GM12878 (cell line): Measurements from ENCODE around the gene RAB30. TPM values are rescaled to one million over a fixed set of nuclear protein-coding genes. Genes with fewer than 3 reads are reported as not detected.

Experiments used
- BCL11A ChIP-seq: IDR thresholded peaks from 2 replicates; pipeline ENCODE4 v1.6.1; 2011; ENCODE audit warnings: low read depth, low read length
- BHLHE40 ChIP-seq, 2 experiments: fragments of 450-650 bp in 1 of 2; IDR thresholded peaks; 2 replicates each; pipeline ENCODE4 v1.6.1; 2011 to 2017; ENCODE audit warnings: low read depth in 2 of 2, borderline replicate concordance in 1 of 2, improper control_type of control experiment in 1 of 2, low read length in 1 of 2, mild to moderate bottlenecking in 1 of 2
- CHD2 ChIP-seq: IDR thresholded peaks from 2 replicates; pipeline ENCODE4 v1.6.1; 2011; ENCODE audit warnings: low read depth, low read length, improper control_type of control experiment, borderline replicate concordance
- FOXM1 ChIP-seq: IDR thresholded peaks from 2 replicates; pipeline ENCODE4 v1.6.1; 2012; ENCODE audit warnings: low read depth, mild to moderate bottlenecking, inconsistent platforms, low read length, moderate library complexity
- IKZF2 ChIP-seq, 2 experiments: fragments of 450-650 bp; IDR thresholded peaks; 2 replicates each; pipeline ENCODE4 v1.6.1; 2017; ENCODE audit warnings: mild to moderate bottlenecking in 2 of 2, moderate library complexity in 2 of 2
- JUNB ChIP-seq: IDR thresholded peaks from 2 replicates; pipeline ENCODE4 v1.6.1; 2016; ENCODE audit warnings: antibody characterized with exemption, mild to moderate bottlenecking
- JUND ChIP-seq: IDR thresholded peaks from 2 replicates; pipeline ENCODE4 v1.6.1; 2012; ENCODE audit warnings: low read depth, mild to moderate bottlenecking, low read length, improper control_type of control experiment, moderate library complexity
- MLLT1 ChIP-seq: fragments of 450-650 bp; IDR thresholded peaks from 2 replicates; pipeline ENCODE4 v1.6.1; 2016; ENCODE audit warnings: mild to moderate bottlenecking
- MTA3 ChIP-seq: IDR thresholded peaks from 2 replicates; pipeline ENCODE4 v1.6.1; 2012; ENCODE audit warnings: low read length, inconsistent platforms, borderline replicate concordance
- RUNX3 ChIP-seq: IDR thresholded peaks from 2 replicates; pipeline ENCODE4 v1.6.1; 2012; ENCODE audit warnings: low read length, inconsistent platforms
- SUPT20H ChIP-seq: IDR thresholded peaks from 2 replicates; pipeline ENCODE4 v1.6.1; 2011; ENCODE audit warnings: low read depth, mild to moderate bottlenecking, low read length, moderate library complexity, borderline replicate concordance; ENCODE audit not compliant: control insufficient read depth
- ZBTB33 ChIP-seq: fragments of 450-650 bp; IDR thresholded peaks from 2 replicates; pipeline ENCODE4 v1.6.1; 2017; ENCODE audit warnings: mild to moderate bottlenecking
- ZNF24 ChIP-seq: fragments of 450-650 bp; IDR thresholded peaks from 2 replicates; pipeline ENCODE4 v1.6.1; 2017; ENCODE audit warnings: antibody characterized with exemption, mild to moderate bottlenecking
- polyA plus RNA-seq, 11 experiments: library from polyadenylated mRNA; depleted of rRNA in 4 of 11; unstranded in 6 of 11; stranded (reverse) in 5 of 11; fragments of >200 nt; fragmentation: Nextera tagmentation in 4 of 11; fragmentation: Illumina TruSeq in 1 of 11; extraction: Ambion mirVana in 4 of 11; extraction: Trizol in 1 of 11; gene quantifications; 1 replicate in 1 of 11; 2 replicates in 10 of 11; pipeline versions ENCODE4 v1.2.1 to v1.2.3, GENCODE V29; 2011 to 2016; ENCODE audit warnings: inconsistent platforms in 2 of 11, missing spikeins in 2 of 11, low read depth in 1 of 11
- total RNA-seq, 4 experiments: library from RNA; depleted of rRNA in 3 of 4; stranded (reverse); fragments of >200 nt in 3 of 4; fragmentation: Illumina TruSeq in 1 of 4; extraction: Trizol in 1 of 4; gene quantifications; 2 replicates each; pipeline versions ENCODE4 v1.2.1 to v1.2.3, GENCODE V29; 2013 to 2021
- TF ChIP-seq, protein P1 (sequence below): fragments of 450-650 bp; IDR thresholded peaks from 2 replicates; pipeline ENCODE4 v1.6.1; 2017; ENCODE audit warnings: antibody characterized with exemption, mild to moderate bottlenecking, moderate library complexity
- TF ChIP-seq, protein P2 (sequence below): fragments of 450-650 bp; formaldehyde crosslinking; IDR thresholded peaks from 2 replicates; pipeline ENCODE4 v1.5.0; 2022; ENCODE audit warnings: mild to moderate bottlenecking, missing genetic modification characterization
- TF ChIP-seq, protein P3 (sequence below): IDR thresholded peaks from 2 replicates; pipeline ENCODE4 v1.6.1; 2011; ENCODE audit warnings: low read depth, mild to moderate bottlenecking, low read length, moderate library complexity, borderline replicate concordance; ENCODE audit errors: extremely low read depth

RAB30 gene
- total and polyA plus RNA-seq, 10 of the 15 experiments (the other 5 are each of a cell fraction or from before 2014, with no cell fraction given), result 9.8 to 26.7 (median 19.2) TPM

DNA sequence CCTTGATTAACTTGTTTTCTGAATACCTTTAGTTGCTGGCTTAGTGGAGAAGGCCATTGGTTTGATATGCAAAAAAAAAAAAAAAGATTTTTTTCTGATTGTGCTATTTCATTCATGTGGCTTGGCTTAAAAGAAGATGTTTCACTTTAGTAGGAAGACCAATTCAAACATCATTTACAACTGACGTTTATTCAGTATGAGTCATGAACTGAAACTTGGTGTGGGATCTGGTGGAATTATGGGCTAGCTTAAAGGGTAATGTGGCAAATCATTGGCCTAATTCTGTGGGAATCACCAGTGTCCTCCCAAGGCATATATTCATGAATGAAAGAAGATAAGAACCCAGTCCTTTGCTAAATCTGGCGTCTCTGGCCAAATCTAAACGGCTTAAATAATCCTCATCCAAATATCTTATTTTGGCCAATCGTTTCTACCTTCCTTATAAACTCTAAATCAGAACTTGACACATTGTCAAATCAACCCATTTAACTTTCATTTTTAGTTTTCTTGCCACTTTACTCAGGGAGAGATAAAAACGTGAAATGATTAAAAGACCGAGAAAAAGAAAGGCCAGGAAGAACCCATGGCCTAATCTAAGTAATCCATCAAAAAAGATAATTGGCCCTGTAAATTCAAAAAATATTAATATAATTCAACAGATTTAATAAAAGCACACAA lies 93.1 kb downstream of the RAB30 start (continued):
- TF ChIP-seq, protein P1, sequence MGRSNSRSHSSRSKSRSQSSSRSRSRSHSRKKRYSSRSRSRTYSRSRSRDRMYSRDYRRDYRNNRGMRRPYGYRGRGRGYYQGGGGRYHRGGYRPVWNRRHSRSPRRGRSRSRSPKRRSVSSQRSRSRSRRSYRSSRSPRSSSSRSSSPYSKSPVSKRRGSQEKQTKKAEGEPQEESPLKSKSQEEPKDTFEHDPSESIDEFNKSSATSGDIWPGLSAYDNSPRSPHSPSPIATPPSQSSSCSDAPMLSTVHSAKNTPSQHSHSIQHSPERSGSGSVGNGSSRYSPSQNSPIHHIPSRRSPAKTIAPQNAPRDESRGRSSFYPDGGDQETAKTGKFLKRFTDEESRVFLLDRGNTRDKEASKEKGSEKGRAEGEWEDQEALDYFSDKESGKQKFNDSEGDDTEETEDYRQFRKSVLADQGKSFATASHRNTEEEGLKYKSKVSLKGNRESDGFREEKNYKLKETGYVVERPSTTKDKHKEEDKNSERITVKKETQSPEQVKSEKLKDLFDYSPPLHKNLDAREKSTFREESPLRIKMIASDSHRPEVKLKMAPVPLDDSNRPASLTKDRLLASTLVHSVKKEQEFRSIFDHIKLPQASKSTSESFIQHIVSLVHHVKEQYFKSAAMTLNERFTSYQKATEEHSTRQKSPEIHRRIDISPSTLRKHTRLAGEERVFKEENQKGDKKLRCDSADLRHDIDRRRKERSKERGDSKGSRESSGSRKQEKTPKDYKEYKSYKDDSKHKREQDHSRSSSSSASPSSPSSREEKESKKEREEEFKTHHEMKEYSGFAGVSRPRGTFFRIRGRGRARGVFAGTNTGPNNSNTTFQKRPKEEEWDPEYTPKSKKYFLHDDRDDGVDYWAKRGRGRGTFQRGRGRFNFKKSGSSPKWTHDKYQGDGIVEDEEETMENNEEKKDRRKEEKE, result no peak
- TF ChIP-seq CHD2 (peak; percentile 50; the same call in 1 of the 2 replicates), BCL11A (peak; percentile 71), ZNF24 (no peak), FOXM1 (peak; percentile 62; the same call in 1 of the 2 replicates), JUNB (peak; percentile 67), SUPT20H (no peak), ZBTB33 (no peak), RUNX3 (peak; percentile 82), MTA3 (peak; percentile 56; the same call in 1 of the 2 replicates), MLLT1 (0 out of 2 replicates have a peak, but pooled peaks have one; percentile 45), BHLHE40 (IDR thresholded peaks at IDR 0.05; ENCODE audit: borderline replicate concordance in 1 of 2, low read depth in 2 of 2, low read length in 1 of 2) (peak in 1 of 2 experiments; percentile 36; a peak in 2 of 4 replicates), JUND (peak; percentile 61; the same call in 1 of the 2 replicates), IKZF2 (IDR thresholded peaks at IDR 0.05) (peak; percentile 95 to 97)
- TF ChIP-seq, protein P2, sequence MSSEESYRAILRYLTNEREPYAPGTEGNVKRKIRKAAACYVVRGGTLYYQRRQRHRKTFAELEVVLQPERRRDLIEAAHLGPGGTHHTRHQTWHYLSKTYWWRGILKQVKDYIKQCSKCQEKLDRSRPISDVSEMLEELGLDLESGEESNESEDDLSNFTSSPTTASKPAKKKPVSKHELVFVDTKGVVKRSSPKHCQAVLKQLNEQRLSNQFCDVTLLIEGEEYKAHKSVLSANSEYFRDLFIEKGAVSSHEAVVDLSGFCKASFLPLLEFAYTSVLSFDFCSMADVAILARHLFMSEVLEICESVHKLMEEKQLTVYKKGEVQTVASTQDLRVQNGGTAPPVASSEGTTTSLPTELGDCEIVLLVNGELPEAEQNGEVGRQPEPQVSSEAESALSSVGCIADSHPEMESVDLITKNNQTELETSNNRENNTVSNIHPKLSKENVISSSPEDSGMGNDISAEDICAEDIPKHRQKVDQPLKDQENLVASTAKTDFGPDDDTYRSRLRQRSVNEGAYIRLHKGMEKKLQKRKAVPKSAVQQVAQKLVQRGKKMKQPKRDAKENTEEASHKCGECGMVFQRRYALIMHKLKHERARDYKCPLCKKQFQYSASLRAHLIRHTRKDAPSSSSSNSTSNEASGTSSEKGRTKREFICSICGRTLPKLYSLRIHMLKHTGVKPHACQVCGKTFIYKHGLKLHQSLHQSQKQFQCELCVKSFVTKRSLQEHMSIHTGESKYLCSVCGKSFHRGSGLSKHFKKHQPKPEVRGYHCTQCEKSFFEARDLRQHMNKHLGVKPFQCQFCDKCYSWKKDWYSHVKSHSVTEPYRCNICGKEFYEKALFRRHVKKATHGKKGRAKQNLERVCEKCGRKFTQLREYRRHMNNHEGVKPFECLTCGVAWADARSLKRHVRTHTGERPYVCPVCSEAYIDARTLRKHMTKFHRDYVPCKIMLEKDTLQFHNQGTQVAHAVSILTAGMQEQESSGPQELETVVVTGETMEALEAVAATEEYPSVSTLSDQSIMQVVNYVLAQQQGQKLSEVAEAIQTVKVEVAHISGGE (CRISPR knock-in tag), result no peak
- TF ChIP-seq, protein P3, sequence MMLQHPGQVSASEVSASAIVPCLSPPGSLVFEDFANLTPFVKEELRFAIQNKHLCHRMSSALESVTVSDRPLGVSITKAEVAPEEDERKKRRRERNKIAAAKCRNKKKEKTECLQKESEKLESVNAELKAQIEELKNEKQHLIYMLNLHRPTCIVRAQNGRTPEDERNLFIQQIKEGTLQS, result no peak
